ENCODE data around the gene MIPOL1. TPM values are rescaled to one million over a fixed set of nuclear protein-coding genes. Genes with fewer than 3 reads are reported as not detected.
A peak's percentile ranks its signal among the peaks of the same experiment; 100 is the strongest.
"Not testable (repeated sequence)": the region's sequence is repeated elsewhere in the genome, so short reads cannot be mapped to it uniquely, and the experiment has no call there.

MIPOL1 gene
- total RNA-seq = under 1 TPM in 1 of 2 donors, not detected in 1; 0.23 TPM

GRCh38 chr14:37197421-37198272, at the start of gene MIPOL1:
TSS of gene MIPOL1 (plus strand) at chr14:37197937. CDS start at chr14:37247889, 49,952 bp downstream.
- ATAC-seq (peak; percentile 28 to 85), DNase-seq (ENCODE audit: low spot score in 2 of 2) (peak in 1 of 2 donors; percentile 17)
- no peak within 1 kb of the TSS for H3K27ac Mint-ChIP-seq
- H3K9me3 Mint-ChIP-seq = no peaks in the 10 kb centered on the region
- peaks cover 5 to 14% of the 10 kb centered on the region in 2 donors for H3K36me3 Mint-ChIP-seq

GRCh38 chr14:37150414-37150813, 47.3 kb upstream of the MIPOL1 start:
- Mint-ChIP-seq H3K27ac (no peak overlapping the region), H3K36me3 (peaks cover 8 to 9% of the 10 kb centered on the region in 2 donors), H3K9me3 (peaks cover 13 to 17% of the 10 kb centered on the region in 2 donors)
- ATAC-seq (no peak), DNase-seq (ENCODE audit: low spot score in 2 of 2) (no peak)

GRCh38 chr14:37153005-37153404, 44.7 kb upstream of the MIPOL1 start:
- H3K36me3 Mint-ChIP-seq = peaks cover 8 to 9% of the 10 kb centered on the region in 2 donors
- H3K9me3 Mint-ChIP-seq = peaks cover 21 to 22% of the 10 kb centered on the region in 2 donors
- H3K27ac Mint-ChIP-seq = no peak overlapping the region
- DNase-seq (ENCODE audit: low spot score in 2 of 2) (no peak), ATAC-seq (no peak)

GRCh38 chr14:37153483-37153882, 44.3 kb upstream of the MIPOL1 start:
- H3K27ac Mint-ChIP-seq = peak overlapping the region in 1 of 2 donors; percentile 40
- no peak for ATAC-seq
- H3K36me3 Mint-ChIP-seq = peaks cover 8 to 9% of the 10 kb centered on the region in 2 donors
- DNase-seq (ENCODE audit: low spot score in 2 of 2) = no peak
- H3K9me3 Mint-ChIP-seq = peaks cover 21 to 22% of the 10 kb centered on the region in 2 donors

- H3K9me3 Mint-ChIP-seq = peaks cover 31 to 39% of the 10 kb centered on the region in 2 donors
- no peak overlapping the region for H3K27ac Mint-ChIP-seq
- ATAC-seq (no peak), DNase-seq (ENCODE audit: low spot score in 2 of 2) (no peak)
- peaks cover 9 to 20% of the 10 kb centered on the region in 2 donors for H3K36me3 Mint-ChIP-seq
Measured at GRCh38 chr14:37157987-37158386, 39.8 kb upstream of the MIPOL1 start.

GRCh38 chr14:37162307-37162706, 35.4 kb upstream of the MIPOL1 start:
- DNase-seq (ENCODE audit: low spot score in 2 of 2); H3K27ac Mint-ChIP-seq: not testable (repeated sequence)

GRCh38 chr14:37165794-37166193, 31.9 kb upstream of the MIPOL1 start:
- DNase-seq (ENCODE audit: low spot score in 2 of 2) (no peak), ATAC-seq (no peak)
- H3K27ac Mint-ChIP-seq = no peak overlapping the region
- peaks cover 15 to 16% of the 10 kb centered on the region in 2 donors for H3K9me3 Mint-ChIP-seq
- no peaks in the 10 kb centered on the region for H3K36me3 Mint-ChIP-seq

More at GRCh38 chr14:37162307-37162706, 35.4 kb upstream of the MIPOL1 start:
- peaks cover 0 to 12% of the 10 kb centered on the region in 2 donors for H3K36me3 Mint-ChIP-seq
- peaks cover 24 to 25% of the 10 kb centered on the region in 2 donors for H3K9me3 Mint-ChIP-seq
- ATAC-seq = not testable (repeated sequence)

- no peak for DNase-seq (ENCODE audit: low spot score in 2 of 2)
- ATAC-seq = no peak
- Mint-ChIP-seq H3K36me3 (no peaks in the 10 kb centered on the region), H3K9me3 (peaks cover 10 to 11% of the 10 kb centered on the region in 2 donors), H3K27ac (no peak overlapping the region)
Measured at GRCh38 chr14:37167151-37168047, 30.3 kb upstream of the MIPOL1 start.

GRCh38 chr14:37168721-37169120, 29.0 kb upstream of the MIPOL1 start:
- Mint-ChIP-seq H3K36me3 (no peaks in the 10 kb centered on the region), H3K27ac (no peak overlapping the region), H3K9me3 (peaks cover 10 to 11% of the 10 kb centered on the region in 2 donors)
- no peak for ATAC-seq
- no peak for DNase-seq (ENCODE audit: low spot score in 2 of 2)

- H3K27ac Mint-ChIP-seq = no peak overlapping the region
- peaks cover 5 to 11% of the 10 kb centered on the region in 2 donors for H3K9me3 Mint-ChIP-seq
Measured at GRCh38 chr14:37170237-37170636, 27.5 kb upstream of the MIPOL1 start.

GRCh38 chr14:37170993-37171392, 26.7 kb upstream of the MIPOL1 start:
- no peak overlapping the region for H3K27ac Mint-ChIP-seq
- no peaks in the 10 kb centered on the region for H3K36me3 Mint-ChIP-seq
- peaks cover 5 to 11% of the 10 kb centered on the region in 2 donors for H3K9me3 Mint-ChIP-seq

More at GRCh38 chr14:37170237-37170636, 27.5 kb upstream of the MIPOL1 start:
- no peaks in the 10 kb centered on the region for H3K36me3 Mint-ChIP-seq
- no peak for DNase-seq (ENCODE audit: low spot score in 2 of 2)
- ATAC-seq = no peak

GRCh38 chr14:37171678-37172023, 26.1 kb upstream of the MIPOL1 start:
- DNase-seq (ENCODE audit: low spot score in 2 of 2) (no peak), ATAC-seq (no peak)
- Mint-ChIP-seq H3K36me3 (no peaks in the 10 kb centered on the region), H3K27ac (no peak overlapping the region), H3K9me3 (peaks cover 5 to 11% of the 10 kb centered on the region in 2 donors)

More at GRCh38 chr14:37170993-37171392, 26.7 kb upstream of the MIPOL1 start:
- ATAC-seq (no peak), DNase-seq (ENCODE audit: low spot score in 2 of 2) (no peak)

GRCh38 chr14:37172024-37172869, 25.5 kb upstream of the MIPOL1 start, which contains the start of gene SLC25A21:
TSS of gene SLC25A21 (minus strand) at chr14:37172606.
- DNase-seq (ENCODE audit: low spot score in 2 of 2) = no peak
- no peaks in the 10 kb centered on the region for H3K36me3 Mint-ChIP-seq
- no peak within 1 kb of the TSS for H3K27ac Mint-ChIP-seq
- ATAC-seq = peak in 1 of 2 donors; percentile 46
- peaks cover 6 to 11% of the 10 kb centered on the region in 2 donors for H3K9me3 Mint-ChIP-seq

- DNase-seq (ENCODE audit: low spot score in 2 of 2) (no peak), ATAC-seq (no peak)
- H3K9me3 Mint-ChIP-seq = peaks cover 6 to 7% of the 10 kb centered on the region in 2 donors
- H3K36me3 Mint-ChIP-seq = no peaks in the 10 kb centered on the region
- no peak overlapping the region for H3K27ac Mint-ChIP-seq
Measured at GRCh38 chr14:37172936-37173614, 24.7 kb upstream of the MIPOL1 start.

GRCh38 chr14:37179896-37180502, 17.7 kb upstream of the MIPOL1 start:
- H3K27ac Mint-ChIP-seq = no peak overlapping the region

More at GRCh38 chr14:37179896-37180502, 17.7 kb upstream of the MIPOL1 start:
- DNase-seq (ENCODE audit: low spot score in 2 of 2) (no peak), ATAC-seq (no peak)
- peaks cover 8% of the 10 kb centered on the region in 2 donors for H3K9me3 Mint-ChIP-seq
- H3K36me3 Mint-ChIP-seq = peaks cover 5% of the 10 kb centered on the region in 2 donors
